AG09309 (cell line): ENCODE data around the gene CAMKK2.

Experiments
- DNase-seq: peaks from one replicate; pipeline ENCODE4 v3.0.0-alpha.2; 2010; ENCODE audit warnings: low read depth
- H3K4me3 ChIP-seq: 2 replicates; pipeline ENCODE4 v1.5.1; 2011; ENCODE audit warnings: mild to moderate bottlenecking, low read depth, low read length, moderate library complexity; ENCODE audit not compliant: control insufficient read depth
- TF ChIP-seq, protein P1 (sequence below): IDR thresholded peaks from 2 replicates; pipeline ENCODE4 v1.5.1; 2011; ENCODE audit warnings: mild to moderate bottlenecking, low read depth, low read length, inconsistent platforms; ENCODE audit not compliant: insufficient read depth, control insufficient read depth; ENCODE audit errors: missing control alignments

The CAMKK2 gene

DNA sequence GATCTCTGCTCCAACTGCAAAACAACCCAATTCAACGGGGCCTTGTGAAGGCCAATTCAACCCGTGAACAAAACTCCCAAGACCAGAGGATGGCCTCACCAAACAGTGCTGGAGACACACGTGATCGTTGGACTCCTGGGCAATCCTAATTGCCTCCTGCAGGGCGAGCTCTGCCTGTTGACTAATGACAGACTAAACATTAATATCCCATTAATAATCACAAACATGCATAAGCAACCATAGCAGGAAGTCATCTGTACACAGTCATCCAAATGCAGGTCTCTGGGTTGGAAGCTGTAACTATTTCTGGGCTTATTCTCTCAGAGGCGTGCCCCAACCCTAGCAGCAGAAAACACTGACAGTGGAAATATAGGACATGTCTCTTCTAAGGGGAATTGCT is 34.7 kb upstream of the CAMKK2 start:
- TF ChIP-seq, protein P1, sequence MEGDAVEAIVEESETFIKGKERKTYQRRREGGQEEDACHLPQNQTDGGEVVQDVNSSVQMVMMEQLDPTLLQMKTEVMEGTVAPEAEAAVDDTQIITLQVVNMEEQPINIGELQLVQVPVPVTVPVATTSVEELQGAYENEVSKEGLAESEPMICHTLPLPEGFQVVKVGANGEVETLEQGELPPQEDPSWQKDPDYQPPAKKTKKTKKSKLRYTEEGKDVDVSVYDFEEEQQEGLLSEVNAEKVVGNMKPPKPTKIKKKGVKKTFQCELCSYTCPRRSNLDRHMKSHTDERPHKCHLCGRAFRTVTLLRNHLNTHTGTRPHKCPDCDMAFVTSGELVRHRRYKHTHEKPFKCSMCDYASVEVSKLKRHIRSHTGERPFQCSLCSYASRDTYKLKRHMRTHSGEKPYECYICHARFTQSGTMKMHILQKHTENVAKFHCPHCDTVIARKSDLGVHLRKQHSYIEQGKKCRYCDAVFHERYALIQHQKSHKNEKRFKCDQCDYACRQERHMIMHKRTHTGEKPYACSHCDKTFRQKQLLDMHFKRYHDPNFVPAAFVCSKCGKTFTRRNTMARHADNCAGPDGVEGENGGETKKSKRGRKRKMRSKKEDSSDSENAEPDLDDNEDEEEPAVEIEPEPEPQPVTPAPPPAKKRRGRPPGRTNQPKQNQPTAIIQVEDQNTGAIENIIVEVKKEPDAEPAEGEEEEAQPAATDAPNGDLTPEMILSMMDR, result no peak

DNA sequence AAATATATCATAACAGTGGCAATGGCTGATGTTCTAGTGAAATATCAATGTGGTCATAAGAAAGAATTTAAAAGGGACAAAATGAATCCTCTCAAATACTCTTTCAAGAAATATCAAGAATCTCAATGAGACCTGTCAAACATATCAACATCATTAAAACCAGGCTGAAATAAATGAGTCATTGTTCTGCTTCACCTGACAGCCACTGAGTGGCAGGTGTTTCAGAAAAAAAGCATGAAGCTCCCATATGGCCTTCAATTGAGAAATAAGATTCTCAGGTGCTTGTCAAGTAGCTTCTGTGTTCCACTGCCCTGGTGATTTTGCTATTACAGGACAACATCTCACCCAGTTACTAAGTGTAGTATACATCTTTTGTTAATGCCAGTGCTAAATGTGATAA is 34.2 kb upstream of the CAMKK2 start:
- H3K4me3 ChIP-seq, result no peak overlapping the region
- no peak for DNase-seq
- TF ChIP-seq, protein P1, result no peak

More for the DNA sequence above, 34.7 kb upstream of the CAMKK2 start:
- no peak for DNase-seq
- H3K4me3 ChIP-seq, result no peak overlapping the region

- H3K4me3 ChIP-seq, result no peak overlapping the region
- DNase-seq, result no peak
- TF ChIP-seq, protein P1, result no peak
These were observed 33.7 kb upstream of the CAMKK2 start for GRCh38 chr12:121330195-121330594.

- TF ChIP-seq, protein P1, result no peak
- DNase-seq, result no peak
- no peak overlapping the region for H3K4me3 ChIP-seq
These were observed 32.1 kb upstream of the CAMKK2 start for GRCh38 chr12:121328620-121329019.

DNA sequence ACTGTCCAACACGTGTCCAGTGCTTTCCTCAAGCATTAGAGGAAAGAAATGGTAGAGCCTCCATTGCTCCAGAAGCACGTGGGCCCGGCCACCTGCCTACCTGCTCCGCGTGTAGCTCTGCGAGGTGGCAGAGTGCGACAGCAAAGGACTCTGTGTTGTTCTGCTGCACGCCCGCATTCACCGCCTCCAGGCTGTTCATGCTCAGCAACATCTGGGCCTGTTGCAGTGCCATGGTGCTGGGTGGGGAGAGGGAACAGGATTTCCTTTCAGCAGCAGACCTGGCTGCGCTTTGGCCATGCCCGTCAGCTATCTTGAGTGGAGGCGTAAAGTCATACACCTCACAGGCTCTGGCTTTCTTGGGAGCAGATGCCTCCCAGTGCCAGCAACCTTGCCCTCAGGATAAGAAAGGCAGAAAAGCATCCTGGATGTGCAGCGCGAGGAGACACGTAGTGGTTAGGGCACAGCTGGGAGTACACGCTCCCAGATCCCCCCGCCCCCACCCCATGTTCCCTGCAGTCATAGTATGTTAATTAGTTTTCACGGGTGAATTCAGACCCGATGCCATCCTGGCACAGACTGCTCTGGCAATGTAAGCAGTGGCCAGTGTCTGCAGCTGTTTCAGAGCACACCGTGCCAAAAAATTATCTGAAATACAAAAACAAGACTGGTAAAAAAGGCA is 30.6 kb upstream of the CAMKK2 start:
- no peak for DNase-seq
- no peak overlapping the region for H3K4me3 ChIP-seq
- TF ChIP-seq, protein P1, result no peak

DNA sequence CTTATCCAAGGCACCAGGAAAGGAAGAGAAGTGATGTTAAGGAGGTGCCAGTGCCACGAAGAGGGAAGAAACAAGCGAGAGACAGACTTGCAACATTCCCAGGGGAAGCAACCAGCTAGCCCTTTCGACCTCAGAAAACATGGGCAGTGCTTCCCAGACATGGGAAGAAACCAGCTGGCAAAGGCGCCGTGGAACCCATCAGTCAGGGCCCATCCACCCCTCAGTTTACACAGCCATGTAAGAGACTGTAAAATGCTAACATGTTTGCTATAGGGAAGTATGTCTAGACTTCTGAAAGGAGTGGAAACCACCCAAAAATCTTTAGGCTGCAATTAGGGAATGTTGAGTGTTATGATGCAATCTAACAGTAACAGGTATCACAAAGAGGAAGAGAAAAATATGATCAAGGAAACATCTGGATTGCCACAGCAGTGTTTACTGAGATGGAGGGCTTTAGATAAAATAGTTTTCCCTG is 29.4 kb upstream of the CAMKK2 start:
- no peak overlapping the region for H3K4me3 ChIP-seq
- no peak for DNase-seq
- TF ChIP-seq, protein P1, result no peak
